Coronary artery (tissue), 2 donors: ENCODE data around the gene VAMP3.

Experiments used
- DNase-seq: peaks from one replicate; pipeline ENCODE4 v3.0.0-alpha.2; 2017; ENCODE audit warnings: low spot score
- H3K27ac ChIP-seq, 2 donors: fragments of 200-600 bp; sonication (generic); one replicate each; pipeline ENCODE4 v1.5.1; 2016 to 2019
- H3K4me3 ChIP-seq: fragments of 200-600 bp; sonication (generic); 2 replicates; pipeline ENCODE4 v1.5.1; 2016; ENCODE audit warnings: mild to moderate bottlenecking, moderate library complexity
- TF ChIP-seq, protein P1 (sequence below): fragments of 200-600 bp; sonication (generic); IDR thresholded peaks from one replicate; pipeline ENCODE4 v1.5.1; 2019; ENCODE audit warnings: antibody characterized with exemption

The VAMP3 gene

DNA sequence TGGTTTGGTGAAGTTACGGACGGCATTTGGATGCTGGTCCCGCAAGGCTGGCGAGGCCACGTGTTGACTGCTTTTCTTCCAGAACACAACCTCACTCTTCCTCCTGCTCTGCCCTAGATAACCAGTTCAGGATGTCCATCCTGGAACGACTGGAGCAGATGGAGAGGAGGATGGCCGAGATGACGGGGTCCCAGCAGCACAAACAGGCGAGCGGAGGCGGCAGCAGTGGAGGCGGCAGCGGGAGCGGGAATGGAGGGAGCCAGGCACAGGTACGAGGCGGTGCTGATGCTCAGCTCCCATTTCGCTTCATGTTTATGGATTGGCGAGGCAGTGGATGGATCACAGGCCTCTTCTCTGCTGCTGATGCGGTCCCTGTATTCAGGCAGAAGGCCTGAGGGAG is 38.8 kb upstream of the VAMP3 start:
- DNase-seq: no peak
- Histone ChIP-seq H3K4me3 (no peak overlapping the region), H3K27ac (no peak overlapping the region)
- TF ChIP-seq, protein P1, sequence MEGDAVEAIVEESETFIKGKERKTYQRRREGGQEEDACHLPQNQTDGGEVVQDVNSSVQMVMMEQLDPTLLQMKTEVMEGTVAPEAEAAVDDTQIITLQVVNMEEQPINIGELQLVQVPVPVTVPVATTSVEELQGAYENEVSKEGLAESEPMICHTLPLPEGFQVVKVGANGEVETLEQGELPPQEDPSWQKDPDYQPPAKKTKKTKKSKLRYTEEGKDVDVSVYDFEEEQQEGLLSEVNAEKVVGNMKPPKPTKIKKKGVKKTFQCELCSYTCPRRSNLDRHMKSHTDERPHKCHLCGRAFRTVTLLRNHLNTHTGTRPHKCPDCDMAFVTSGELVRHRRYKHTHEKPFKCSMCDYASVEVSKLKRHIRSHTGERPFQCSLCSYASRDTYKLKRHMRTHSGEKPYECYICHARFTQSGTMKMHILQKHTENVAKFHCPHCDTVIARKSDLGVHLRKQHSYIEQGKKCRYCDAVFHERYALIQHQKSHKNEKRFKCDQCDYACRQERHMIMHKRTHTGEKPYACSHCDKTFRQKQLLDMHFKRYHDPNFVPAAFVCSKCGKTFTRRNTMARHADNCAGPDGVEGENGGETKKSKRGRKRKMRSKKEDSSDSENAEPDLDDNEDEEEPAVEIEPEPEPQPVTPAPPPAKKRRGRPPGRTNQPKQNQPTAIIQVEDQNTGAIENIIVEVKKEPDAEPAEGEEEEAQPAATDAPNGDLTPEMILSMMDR: no peak

DNA sequence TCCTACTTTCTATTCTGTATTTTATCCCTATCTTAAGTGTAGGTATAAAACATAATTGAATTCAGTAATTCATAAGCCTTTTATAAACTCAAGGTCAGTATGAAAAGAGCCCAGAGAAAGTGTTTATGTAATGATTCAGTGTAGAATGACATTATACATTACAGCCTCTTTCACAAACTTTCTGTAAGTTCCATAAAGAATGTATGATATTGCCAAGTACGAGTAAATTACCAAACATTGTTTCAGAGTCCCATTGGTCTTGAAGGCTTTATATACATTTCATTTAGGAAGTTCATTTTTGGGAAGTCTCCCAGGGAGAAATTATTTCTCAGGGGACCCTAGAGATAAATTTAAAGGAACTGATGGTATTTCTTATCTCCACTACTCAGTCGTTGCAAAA is 37.8 kb upstream of the VAMP3 start:
- DNase-seq: no peak
- H3K4me3 ChIP-seq: no peak overlapping the region
- TF ChIP-seq, protein P1: no peak
- no peak overlapping the region for H3K27ac ChIP-seq

DNA sequence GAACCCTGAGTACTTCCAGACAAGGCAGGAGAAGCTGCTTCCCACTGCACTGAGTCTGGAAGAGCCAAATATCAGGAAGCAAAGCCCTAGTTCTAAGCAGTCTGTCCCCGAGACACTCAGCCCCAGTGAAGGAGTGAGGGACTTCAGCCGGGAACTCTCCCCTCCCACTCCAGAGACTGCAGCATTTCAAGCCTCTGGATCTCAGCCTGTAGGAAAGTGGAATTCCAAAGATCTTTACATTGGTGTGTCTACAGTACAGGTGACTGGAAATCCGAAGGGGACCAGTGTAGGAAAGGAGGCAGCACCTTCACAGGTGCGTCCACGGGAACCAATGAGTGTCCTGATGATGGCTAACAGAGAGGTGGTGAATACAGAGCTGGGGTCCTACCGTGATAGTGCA is 33.1 kb upstream of the VAMP3 start:
- Histone ChIP-seq H3K27ac (no peak overlapping the region), H3K4me3 (no peak overlapping the region)
- DNase-seq: no peak
- TF ChIP-seq, protein P1: no peak

DNA sequence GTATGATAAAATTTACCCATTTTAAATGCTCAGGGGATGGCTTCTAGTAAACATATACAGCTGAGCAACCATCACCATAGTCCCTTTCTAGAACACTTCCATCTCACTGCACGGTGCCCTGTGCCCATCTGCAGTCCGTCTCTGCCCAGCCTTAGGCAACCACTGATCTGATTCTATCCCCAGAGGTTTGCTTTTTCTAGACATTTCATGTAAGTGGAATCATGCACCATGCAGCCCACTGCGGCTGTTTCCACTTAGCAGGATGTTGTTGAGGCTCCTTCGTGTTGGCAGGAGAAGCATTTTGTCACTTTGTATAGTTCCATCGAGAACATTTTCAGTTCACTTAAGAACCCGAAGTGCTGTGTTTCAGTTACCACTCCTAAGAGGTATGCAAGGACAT is 27.8 kb upstream of the VAMP3 start:
- TF ChIP-seq, protein P1: no peak
- H3K27ac ChIP-seq: no peak overlapping the region
- H3K4me3 ChIP-seq: no peak overlapping the region
- DNase-seq: no peak

DNA sequence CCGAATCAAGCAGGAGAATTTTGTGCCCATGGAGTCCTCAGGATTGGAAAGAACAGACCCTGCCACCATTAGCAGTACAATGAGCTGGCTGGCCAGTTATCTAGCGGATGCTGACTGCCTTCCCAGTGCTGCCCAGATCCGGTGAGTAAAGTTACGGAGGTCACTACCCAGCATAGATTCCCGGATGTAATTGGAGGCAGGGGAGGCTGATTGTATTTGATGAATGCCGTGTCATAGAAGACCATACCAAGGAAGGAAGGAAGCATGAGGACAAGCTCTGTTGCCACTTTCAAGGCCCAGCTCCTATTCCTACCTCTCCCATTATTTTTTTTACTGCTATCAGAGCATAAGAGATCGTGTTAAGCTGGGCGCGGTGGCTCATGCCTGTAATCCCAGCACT is 26.2 kb upstream of the VAMP3 start:
- H3K27ac ChIP-seq: no peak overlapping the region
- no peak for DNase-seq
- TF ChIP-seq, protein P1: no peak
- no peak overlapping the region for H3K4me3 ChIP-seq

DNA sequence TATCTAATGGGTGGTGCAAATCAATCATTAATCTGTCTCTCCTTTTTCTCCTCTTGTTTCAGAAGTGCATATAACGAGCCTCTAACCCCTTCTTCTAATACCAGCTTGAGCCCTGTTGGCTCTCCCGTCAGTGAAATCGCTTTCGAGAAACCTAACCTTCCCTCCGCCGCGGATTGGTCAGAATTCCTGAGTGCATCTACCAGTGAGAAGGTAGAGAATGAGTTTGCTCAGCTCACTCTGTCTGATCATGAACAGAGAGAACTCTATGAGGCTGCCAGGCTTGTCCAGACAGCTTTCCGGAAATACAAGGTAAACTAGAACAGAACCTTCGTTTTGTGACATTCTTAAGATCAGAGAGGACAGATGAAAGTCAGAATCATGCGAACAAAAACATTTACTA is 25.3 kb upstream of the VAMP3 start:
- no peak overlapping the region for H3K27ac ChIP-seq
- TF ChIP-seq, protein P1: no peak
- DNase-seq: no peak
- no peak overlapping the region for H3K4me3 ChIP-seq

DNA sequence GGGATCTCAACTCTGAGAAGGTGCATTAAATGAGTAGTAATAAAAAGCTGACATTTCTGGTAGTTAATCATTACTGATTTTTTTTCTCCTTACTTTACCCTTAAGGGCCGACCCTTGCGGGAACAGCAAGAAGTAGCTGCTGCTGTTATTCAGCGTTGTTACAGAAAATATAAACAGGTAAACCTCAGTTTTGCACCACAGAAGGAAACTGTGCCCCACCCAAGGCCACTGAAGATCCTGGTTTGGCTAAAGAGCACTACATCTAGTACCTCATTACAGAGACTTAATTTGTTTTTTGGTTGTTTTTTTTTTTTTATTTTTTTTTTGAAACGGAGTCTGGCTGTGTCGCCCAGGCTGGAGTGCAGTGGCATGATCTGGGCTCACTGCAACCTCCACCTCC is 23.5 kb upstream of the VAMP3 start:
- H3K27ac ChIP-seq: no peak overlapping the region
- TF ChIP-seq, protein P1: no peak
- H3K4me3 ChIP-seq: no peak overlapping the region
- DNase-seq: no peak
